K562 (cell line): ENCODE data around the gene NME8. TPM values are rescaled to one million over a fixed set of nuclear protein-coding genes. Genes with fewer than 3 reads are reported as not detected.
A peak's percentile ranks its signal among the peaks of the same experiment; 100 is the strongest.

Experiments used
- ARID1B ChIP-seq: fragments of 450-650 bp; IDR thresholded peaks from 2 replicates; pipeline ENCODE4 v1.6.1; 2016; ENCODE audit warnings: antibody characterized with exemption, mild to moderate bottlenecking, inconsistent platforms
- PHF21A ChIP-seq: fragments of 450-650 bp; IDR thresholded peaks from 2 replicates; pipeline ENCODE4 v1.6.1; 2017; ENCODE audit warnings: low read depth, borderline replicate concordance
- SIRT6 ChIP-seq: IDR thresholded peaks from one replicate; pipeline ENCODE4 v1.6.1; 2012; ENCODE audit warnings: low read depth, mild to moderate bottlenecking, control low read depth, inconsistent platforms, low read length, moderate library complexity
- ZNF586 ChIP-seq: fragments of 450-650 bp; formaldehyde crosslinking; conservative IDR thresholded peaks from 2 replicates; pipeline ENCODE4 v1.4.0; 2020; ENCODE audit warnings: mild to moderate bottlenecking, moderate library complexity
- polyA plus RNA-seq, 8 experiments: library from polyadenylated mRNA; depleted of rRNA in 4 of 8; stranded (reverse) in 5 of 8; unstranded in 3 of 8; fragments of >200 nt; fragmentation: Nextera tagmentation in 2 of 8; fragmentation: Illumina TruSeq in 1 of 8; extraction: Ambion mirVana in 2 of 8; extraction: Trizol in 1 of 8; gene quantifications; 2 replicates each; pipeline versions ENCODE4 v1.2.1 to v1.2.3, GENCODE V29; 2011 to 2014; ENCODE audit warnings: inconsistent platforms in 1 of 8, missing spikeins in 1 of 8
- total RNA-seq, 7 experiments: library from RNA; depleted of rRNA in 6 of 7; stranded (reverse); fragments of >200 nt in 6 of 7; fragmentation: Illumina TruSeq in 2 of 7; extraction: Trizol in 2 of 7; gene quantifications; 2 replicates each; pipeline versions ENCODE4 v1.2.1 to v1.2.3, GENCODE V29; 2011 to 2021; ENCODE audit warnings: low replicate concordance in 1 of 7
- TF ChIP-seq, protein P1 (sequence below): IDR thresholded peaks from 2 replicates; pipeline ENCODE4 v1.6.1; 2011; ENCODE audit not compliant: insufficient read length; ENCODE audit errors: extremely low read depth
- TF ChIP-seq, protein P2 (sequence below): fragments of 450-650 bp; IDR thresholded peaks from 2 replicates; pipeline ENCODE4 v1.7.1; 2018; ENCODE audit warnings: mild to moderate bottlenecking, low read depth; ENCODE audit not compliant: partially characterized antibody

Gene NME8
- total and polyA plus RNA-seq, 9 of the 15 experiments (the other 6 are each of a cell fraction or from before 2014, with no cell fraction given), result not detected

DNA sequence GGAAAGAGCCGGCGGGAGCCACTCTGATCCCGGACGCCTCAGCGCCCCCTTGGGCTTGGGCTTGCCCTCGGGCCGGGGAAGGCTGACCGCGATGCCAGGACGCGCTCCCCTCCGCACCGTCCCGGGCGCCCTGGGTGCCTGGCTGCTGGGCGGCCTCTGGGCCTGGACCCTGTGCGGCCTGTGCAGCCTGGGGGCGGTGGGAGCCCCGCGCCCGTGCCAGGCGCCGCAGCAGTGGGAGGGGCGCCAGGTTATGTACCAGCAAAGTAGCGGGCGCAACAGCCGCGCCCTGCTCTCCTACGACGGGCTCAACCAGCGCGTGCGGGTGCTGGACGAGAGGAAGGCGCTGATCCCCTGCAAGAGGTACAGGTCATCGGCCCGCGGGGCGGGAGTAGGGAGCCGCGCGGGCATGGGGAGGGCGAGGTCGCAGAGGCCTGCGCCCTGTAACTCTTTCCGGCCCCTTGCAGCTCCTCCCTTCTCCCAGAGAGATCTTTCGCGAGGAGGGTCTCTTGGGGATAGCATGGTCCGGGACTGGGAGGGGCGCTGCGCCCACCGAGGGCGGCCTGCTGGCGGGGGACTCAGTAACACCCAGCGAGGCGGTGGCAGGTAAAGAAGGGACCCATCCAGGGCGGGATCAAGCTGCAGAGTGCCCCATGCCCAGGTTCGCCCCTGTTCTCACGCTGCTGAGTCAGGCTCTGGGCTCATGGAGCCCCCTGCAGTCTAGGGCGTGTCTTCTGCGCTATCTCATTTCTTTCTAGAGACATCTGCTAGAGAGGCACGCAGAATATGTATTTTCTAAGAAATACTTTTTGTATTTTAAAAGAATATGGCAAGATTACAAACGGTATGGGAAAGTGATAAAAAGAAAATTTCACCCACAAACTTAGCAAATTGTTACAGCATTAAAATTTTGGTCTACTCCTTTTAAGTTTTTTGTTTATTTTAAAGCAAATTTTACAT lies 72.7 kb downstream of the NME8 start (continued):
- TF ChIP-seq, protein P1, sequence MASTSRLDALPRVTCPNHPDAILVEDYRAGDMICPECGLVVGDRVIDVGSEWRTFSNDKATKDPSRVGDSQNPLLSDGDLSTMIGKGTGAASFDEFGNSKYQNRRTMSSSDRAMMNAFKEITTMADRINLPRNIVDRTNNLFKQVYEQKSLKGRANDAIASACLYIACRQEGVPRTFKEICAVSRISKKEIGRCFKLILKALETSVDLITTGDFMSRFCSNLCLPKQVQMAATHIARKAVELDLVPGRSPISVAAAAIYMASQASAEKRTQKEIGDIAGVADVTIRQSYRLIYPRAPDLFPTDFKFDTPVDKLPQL, result no peak
- peak; percentile 85 for TF ChIP-seq ARID1B
- no peak for TF ChIP-seq ZNF586 (CRISPR knock-in tag)
- TF ChIP-seq, protein P2, sequence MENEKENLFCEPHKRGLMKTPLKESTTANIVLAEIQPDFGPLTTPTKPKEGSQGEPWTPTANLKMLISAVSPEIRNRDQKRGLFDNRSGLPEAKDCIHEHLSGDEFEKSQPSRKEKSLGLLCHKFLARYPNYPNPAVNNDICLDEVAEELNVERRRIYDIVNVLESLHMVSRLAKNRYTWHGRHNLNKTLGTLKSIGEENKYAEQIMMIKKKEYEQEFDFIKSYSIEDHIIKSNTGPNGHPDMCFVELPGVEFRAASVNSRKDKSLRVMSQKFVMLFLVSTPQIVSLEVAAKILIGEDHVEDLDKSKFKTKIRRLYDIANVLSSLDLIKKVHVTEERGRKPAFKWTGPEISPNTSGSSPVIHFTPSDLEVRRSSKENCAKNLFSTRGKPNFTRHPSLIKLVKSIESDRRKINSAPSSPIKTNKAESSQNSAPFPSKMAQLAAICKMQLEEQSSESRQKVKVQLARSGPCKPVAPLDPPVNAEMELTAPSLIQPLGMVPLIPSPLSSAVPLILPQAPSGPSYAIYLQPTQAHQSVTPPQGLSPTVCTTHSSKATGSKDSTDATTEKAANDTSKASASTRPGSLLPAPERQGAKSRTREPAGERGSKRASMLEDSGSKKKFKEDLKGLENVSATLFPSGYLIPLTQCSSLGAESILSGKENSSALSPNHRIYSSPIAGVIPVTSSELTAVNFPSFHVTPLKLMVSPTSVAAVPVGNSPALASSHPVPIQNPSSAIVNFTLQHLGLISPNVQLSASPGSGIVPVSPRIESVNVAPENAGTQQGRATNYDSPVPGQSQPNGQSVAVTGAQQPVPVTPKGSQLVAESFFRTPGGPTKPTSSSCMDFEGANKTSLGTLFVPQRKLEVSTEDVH, result no peak
- no peak for TF ChIP-seq SIRT6
- TF ChIP-seq PHF21A, result no peak
- TF ChIP-seq, all 486 proteins: peak for 36
